Ishikawa (cell line): Measurements from ENCODE around the gene TIMMDC1.

Source experiments
- CEBPB ChIP-seq: IDR thresholded peaks from 2 replicates; pipeline ENCODE4 v1.6.1; 2012
- CREB1 ChIP-seq: IDR thresholded peaks from 2 replicates; pipeline ENCODE4 v1.6.1; 2012; ENCODE audit warnings: low read depth
- EGR1 ChIP-seq: IDR thresholded peaks from 2 replicates; pipeline ENCODE4 v1.6.1; 2012
- EP300 ChIP-seq: IDR thresholded peaks from 2 replicates; pipeline ENCODE4 v1.6.1; 2012; ENCODE audit warnings: borderline replicate concordance
- FOXM1 ChIP-seq: IDR thresholded peaks from 2 replicates; pipeline ENCODE4 v1.6.1; 2012; ENCODE audit warnings: low read depth, borderline replicate concordance
- RAD21 ChIP-seq: IDR thresholded peaks from 2 replicates; pipeline ENCODE4 v1.6.1; 2012; ENCODE audit warnings: low read depth
- TAF1 ChIP-seq: IDR thresholded peaks from 2 replicates; pipeline ENCODE4 v1.6.1; 2012; ENCODE audit warnings: low read depth, mild to moderate bottlenecking
- TCF12 ChIP-seq: IDR thresholded peaks from 2 replicates; pipeline ENCODE4 v1.6.1; 2012; ENCODE audit warnings: low read depth
- TEAD4 ChIP-seq: IDR thresholded peaks from 2 replicates; pipeline ENCODE4 v1.6.1; 2012
- YY1 ChIP-seq: IDR thresholded peaks from 2 replicates; pipeline ENCODE4 v1.6.1; 2012; ENCODE audit warnings: low read depth
- ZBTB7A ChIP-seq: IDR thresholded peaks from 2 replicates; pipeline ENCODE4 v1.6.1; 2012; ENCODE audit warnings: low read depth
- TF ChIP-seq, protein P1 (sequence below): IDR thresholded peaks from 2 replicates; pipeline ENCODE4 v1.6.1; 2012
- TF ChIP-seq, protein P2 (sequence below): IDR thresholded peaks from 2 replicates; pipeline ENCODE4 v1.6.1; 2012
- TF ChIP-seq, protein P3 (sequence below): IDR thresholded peaks from 2 replicates; pipeline ENCODE4 v1.6.1; 2012; ENCODE audit warnings: low read depth, mild to moderate bottlenecking

DNA sequence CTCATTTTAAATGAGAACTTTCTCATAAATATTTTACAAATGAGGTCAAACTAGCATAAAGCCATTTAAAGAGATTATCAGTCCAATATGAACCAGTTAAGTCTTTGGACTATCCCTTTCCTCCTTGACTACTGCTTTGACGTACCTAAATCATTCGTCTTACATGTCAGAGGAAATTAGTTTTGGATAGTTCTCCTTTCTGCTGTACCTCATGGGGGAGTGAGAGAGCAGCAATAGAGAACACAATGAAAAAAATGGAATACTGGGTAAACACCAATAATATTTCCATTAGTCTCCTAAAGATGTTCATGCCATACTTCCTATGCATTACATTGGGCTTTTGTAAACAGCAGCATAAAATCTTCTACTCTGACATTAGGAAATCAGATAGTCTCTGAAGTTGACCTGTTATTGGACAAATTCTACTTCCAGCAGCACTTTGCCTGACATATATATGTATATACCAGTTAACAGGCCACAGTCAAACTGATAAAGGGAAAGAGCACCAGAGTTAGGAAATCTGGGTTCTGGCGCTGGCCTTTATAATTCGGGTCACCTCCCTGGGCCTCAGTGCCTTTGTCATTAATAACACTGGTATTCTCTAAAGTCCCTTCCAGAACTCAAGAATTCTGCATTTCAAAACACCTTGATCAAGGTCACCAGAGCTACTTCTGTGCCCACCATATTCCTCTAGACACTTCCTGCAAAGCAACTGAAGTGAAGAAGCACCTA is 26.8 kb downstream of the TIMMDC1 start:
- TF ChIP-seq, protein P1, sequence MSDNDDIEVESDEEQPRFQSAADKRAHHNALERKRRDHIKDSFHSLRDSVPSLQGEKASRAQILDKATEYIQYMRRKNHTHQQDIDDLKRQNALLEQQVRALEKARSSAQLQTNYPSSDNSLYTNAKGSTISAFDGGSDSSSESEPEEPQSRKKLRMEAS, result no peak
- TF ChIP-seq EP300 (no peak), RAD21 (peak; percentile 34; the same call in 1 of the 2 replicates), EGR1 (no peak), CEBPB (no peak), FOXM1 (no peak), CREB1 (no peak), TAF1 (no peak), YY1 (no peak), TCF12 (no peak), TEAD4 (no peak), ZBTB7A (no peak)
- TF ChIP-seq, protein P2, sequence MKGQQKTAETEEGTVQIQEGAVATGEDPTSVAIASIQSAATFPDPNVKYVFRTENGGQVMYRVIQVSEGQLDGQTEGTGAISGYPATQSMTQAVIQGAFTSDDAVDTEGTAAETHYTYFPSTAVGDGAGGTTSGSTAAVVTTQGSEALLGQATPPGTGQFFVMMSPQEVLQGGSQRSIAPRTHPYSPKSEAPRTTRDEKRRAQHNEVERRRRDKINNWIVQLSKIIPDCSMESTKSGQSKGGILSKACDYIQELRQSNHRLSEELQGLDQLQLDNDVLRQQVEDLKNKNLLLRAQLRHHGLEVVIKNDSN, result no peak
- TF ChIP-seq, protein P3, sequence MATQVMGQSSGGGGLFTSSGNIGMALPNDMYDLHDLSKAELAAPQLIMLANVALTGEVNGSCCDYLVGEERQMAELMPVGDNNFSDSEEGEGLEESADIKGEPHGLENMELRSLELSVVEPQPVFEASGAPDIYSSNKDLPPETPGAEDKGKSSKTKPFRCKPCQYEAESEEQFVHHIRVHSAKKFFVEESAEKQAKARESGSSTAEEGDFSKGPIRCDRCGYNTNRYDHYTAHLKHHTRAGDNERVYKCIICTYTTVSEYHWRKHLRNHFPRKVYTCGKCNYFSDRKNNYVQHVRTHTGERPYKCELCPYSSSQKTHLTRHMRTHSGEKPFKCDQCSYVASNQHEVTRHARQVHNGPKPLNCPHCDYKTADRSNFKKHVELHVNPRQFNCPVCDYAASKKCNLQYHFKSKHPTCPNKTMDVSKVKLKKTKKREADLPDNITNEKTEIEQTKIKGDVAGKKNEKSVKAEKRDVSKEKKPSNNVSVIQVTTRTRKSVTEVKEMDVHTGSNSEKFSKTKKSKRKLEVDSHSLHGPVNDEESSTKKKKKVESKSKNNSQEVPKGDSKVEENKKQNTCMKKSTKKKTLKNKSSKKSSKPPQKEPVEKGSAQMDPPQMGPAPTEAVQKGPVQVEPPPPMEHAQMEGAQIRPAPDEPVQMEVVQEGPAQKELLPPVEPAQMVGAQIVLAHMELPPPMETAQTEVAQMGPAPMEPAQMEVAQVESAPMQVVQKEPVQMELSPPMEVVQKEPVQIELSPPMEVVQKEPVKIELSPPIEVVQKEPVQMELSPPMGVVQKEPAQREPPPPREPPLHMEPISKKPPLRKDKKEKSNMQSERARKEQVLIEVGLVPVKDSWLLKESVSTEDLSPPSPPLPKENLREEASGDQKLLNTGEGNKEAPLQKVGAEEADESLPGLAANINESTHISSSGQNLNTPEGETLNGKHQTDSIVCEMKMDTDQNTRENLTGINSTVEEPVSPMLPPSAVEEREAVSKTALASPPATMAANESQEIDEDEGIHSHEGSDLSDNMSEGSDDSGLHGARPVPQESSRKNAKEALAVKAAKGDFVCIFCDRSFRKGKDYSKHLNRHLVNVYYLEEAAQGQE, result no peak
